Upper lobe of left lung (tissue), 6 donors: Measurements from ENCODE around the gene FAM237B. TPM values are rescaled to one million over a fixed set of nuclear protein-coding genes. Genes with fewer than 3 reads are reported as not detected.

Experiments used
- ATAC-seq, 2 donors: fragments of 200-7000 bp; cut with Tn5 transposase; one replicate each; pipeline ENCODE4 v1.9.1; 2022; ENCODE audit warnings: mild to moderate bottlenecking in 2 of 2, moderate library complexity in 2 of 2; ENCODE audit not compliant: low FRiP score in 2 of 2
- DNase-seq, 2 donors: peaks; one replicate each; pipeline ENCODE4 v3.0.0-alpha.2; 2019 to 2020
- H3K27ac ChIP-seq, 4 donors: fragments of 200-600 bp; sonication (generic); one replicate each; pipeline ENCODE4 v1.5.1; 2016 to 2019
- H3K27me3 ChIP-seq, 4 donors: fragments of 200-600 bp; sonication (generic); one replicate each; pipeline ENCODE4 v1.5.1; 2017 to 2019
- H3K36me3 ChIP-seq, 4 donors: fragments of 200-600 bp; sonication (generic); one replicate each; pipeline ENCODE4 v1.5.1; 2016 to 2019
- H3K4me1 ChIP-seq, 4 donors: fragments of 200-600 bp; sonication (generic); one replicate each; pipeline ENCODE4 v1.5.1; 2018 to 2019
- H3K4me3 ChIP-seq, 4 donors: fragments of 200-600 bp; sonication (generic); one replicate each; pipeline ENCODE4 v1.5.1; 2017 to 2019; ENCODE audit warnings: mild to moderate bottlenecking in 2 of 4, moderate library complexity in 1 of 4
- H3K9me3 ChIP-seq, 4 donors: fragments of 200-600 bp; sonication (generic); one replicate each; pipeline ENCODE4 v1.5.1; 2018 to 2019
- CTCF ChIP-seq, 6 experiments: fragments of 450-650 bp in 4 of 6; fragments of 200-600 bp in 2 of 6; sonication (generic) in 2 of 6; IDR thresholded peaks; one replicate each; pipeline ENCODE4 v1.5.1; 2016 to 2019; ENCODE audit warnings: antibody characterized with exemption in 6 of 6
- EP300 ChIP-seq, 4 donors: sonication (generic); formaldehyde crosslinking; IDR thresholded peaks; one replicate each; pipeline ENCODE4 v1.5.1; 2017; ENCODE audit warnings: antibody characterized with exemption in 4 of 4, control low read depth in 2 of 4
- POLR2A ChIP-seq, 4 donors: fragments of 450-650 bp; IDR thresholded peaks; one replicate each; pipeline ENCODE4 v1.5.1; 2016 to 2017; ENCODE audit warnings: antibody characterized with exemption in 4 of 4, mild to moderate bottlenecking in 2 of 4
- POLR2AphosphoS5 ChIP-seq, 2 donors: sonication (generic); formaldehyde crosslinking; IDR thresholded peaks; one replicate each; pipeline ENCODE4 v1.5.1; 2017; ENCODE audit warnings: antibody characterized with exemption in 2 of 2
- WGBS, 2 donors: methylation state at CpG; one replicate each; pipeline ENCODE4 v1.1.5; 2017 to 2018; 5-methylcytosine and 5-hydroxymethylcytosine counted together
- total RNA-seq, 6 donors: library from RNA; depleted of rRNA in 4 of 6; stranded (reverse); fragments of >200 nt in 4 of 6; gene quantifications; one replicate each; pipeline versions ENCODE4 v1.1.0 to v1.2.1, GENCODE V29; 2016 to 2021
- donor health status: DM: no; HTN: no; CAD: no; lungs with moderate emphysema.
- donor health status: DM: no; HTN: yes; CAD: no; lungs with severe emphysema.

Gene FAM237B
- total RNA-seq, 6 donors from 2014 or later = 0.15 TPM; not detected in 5

GRCh38 chr7:90267263-90267858, 53.7 kb downstream of the FAM237B start:
- ATAC-seq = peak in 1 of 2 donors; percentile 16
- H3K27ac ChIP-seq = peak overlapping the region in 2 of 4 donors; percentile 38 to 40
- TF ChIP-seq POLR2AphosphoS5 (IDR thresholded peaks at IDR 0.05) (no peak), EP300 (IDR thresholded peaks at IDR 0.05) (no peak), CTCF (IDR thresholded peaks at IDR 0.05) (no peak), POLR2A (IDR thresholded peaks at IDR 0.05) (no peak)
- WGBS, 2 donors = 73 to 82% methylated on average over 5 of the region's 5 CpGs
- no peaks in the 10 kb centered on the region for H3K4me1 ChIP-seq
- no peaks in the 10 kb centered on the region for H3K27me3 ChIP-seq
- H3K9me3 ChIP-seq = no peaks in the 10 kb centered on the region
- H3K36me3 ChIP-seq = no peaks in the 10 kb centered on the region
- H3K4me3 ChIP-seq = no peak overlapping the region
- no peak for DNase-seq

- ATAC-seq = peak in 1 of 2 donors; percentile 75
- no peak overlapping the region for H3K4me3 ChIP-seq
These were observed 54.3 kb downstream of the FAM237B start for GRCh38 chr7:90266808-90267207.

More at GRCh38 chr7:90266808-90267207, 54.3 kb downstream of the FAM237B start:
- Histone ChIP-seq H3K27me3 (no peaks in the 10 kb centered on the region), H3K36me3 (no peaks in the 10 kb centered on the region), H3K9me3 (no peaks in the 10 kb centered on the region), H3K4me1 (no peaks in the 10 kb centered on the region), H3K27ac (peak overlapping the region in 1 of 4 donors; percentile 38)
- no peak for TF ChIP-seq EP300 (IDR thresholded peaks at IDR 0.05)
- TF ChIP-seq CTCF (IDR thresholded peaks at IDR 0.05) = no peak
- TF ChIP-seq POLR2AphosphoS5 (IDR thresholded peaks at IDR 0.05) = no peak
- no peak for TF ChIP-seq POLR2A (IDR thresholded peaks at IDR 0.05)
- no peak for DNase-seq
- WGBS, 2 donors = 54 to 56% methylated on average over 3 of the region's 3 CpGs

Other genes with a start within 250 kb of the FAM237B start
- 10 to 100 TPM in 2 of 6 donors, 1 to 10 TPM in 4; 1.4 to 15.3 (median 4.8) TPM for gene STEAP1, start 166.8 kb downstream of the FAM237B start, total RNA-seq
- 10 to 100 TPM in 2 of 6 donors, 1 to 10 TPM in 4; 2.6 to 18.7 (median 8.1) TPM for gene STEAP2, start 109.6 kb downstream of the FAM237B start, total RNA-seq
- gene CFAP69, start 76.1 kb downstream of the FAM237B start, total RNA-seq = 10 to 100 TPM in 2 of 6 donors, 1 to 10 TPM in 4; 3.4 to 34.9 (median 6.9) TPM
- 10 to 100 TPM; 11.2 to 25.1 (median 19.1) TPM for gene GTPBP10, start 25.4 kb upstream of the FAM237B start, total RNA-seq
- 10 to 100 TPM in 5 of 6 donors, 1 to 10 TPM in 1; 8.0 to 51.7 (median 28.1) TPM for gene CLDN12, start 82.2 kb upstream of the FAM237B start, total RNA-seq
- gene PTTG1IP2, start 148.3 kb upstream of the FAM237B start, total RNA-seq = not detected